ENCODE results near the gene OSBPL3.

Gene OSBPL3

GRCh38 chr7:24828891-24829661 is 150.9 kb downstream of the OSBPL3 start:
- no peak for TF ChIP-seq CTCF (conservative IDR thresholded peaks at IDR 0.05; ENCODE audit: low read depth, low read length)
- no peak overlapping the region for H3K4me3 ChIP-seq (ENCODE audit: low read length)
- no peak for DNase-seq (ENCODE audit: low read depth)

GRCh38 chr7:24827589-24827988 is 152.4 kb downstream of the OSBPL3 start:
- no peak for TF ChIP-seq CTCF (conservative IDR thresholded peaks at IDR 0.05; ENCODE audit: low read depth, low read length)
- DNase-seq (ENCODE audit: low read depth) = no peak
- H3K4me3 ChIP-seq (ENCODE audit: low read length) = no peak overlapping the region

GRCh38 chr7:24827027-24827426 is 153.0 kb downstream of the OSBPL3 start:
- DNase-seq (ENCODE audit: low read depth) = no peak
- H3K4me3 ChIP-seq (ENCODE audit: low read length) = no peak overlapping the region
- TF ChIP-seq CTCF (conservative IDR thresholded peaks at IDR 0.05; ENCODE audit: low read depth, low read length) = no peak

- DNase-seq (ENCODE audit: low read depth) = no peak
- TF ChIP-seq CTCF (conservative IDR thresholded peaks at IDR 0.05; ENCODE audit: low read depth, low read length) = no peak
Measured at GRCh38 chr7:24826662-24827020, 153.3 kb downstream of the OSBPL3 start.

GRCh38 chr7:24825931-24826661 is 153.9 kb downstream of the OSBPL3 start:
- no peak for TF ChIP-seq CTCF (conservative IDR thresholded peaks at IDR 0.05; ENCODE audit: low read depth, low read length)
- H3K4me3 ChIP-seq (ENCODE audit: low read length) = no peak overlapping the region
- DNase-seq (ENCODE audit: low read depth) = peak; percentile 58

More at GRCh38 chr7:24826662-24827020, 153.3 kb downstream of the OSBPL3 start:
- no peak overlapping the region for H3K4me3 ChIP-seq (ENCODE audit: low read length)

GRCh38 chr7:24825381-24825794 is 154.6 kb downstream of the OSBPL3 start:
- DNase-seq (ENCODE audit: low read depth) = no peak
- TF ChIP-seq CTCF (conservative IDR thresholded peaks at IDR 0.05; ENCODE audit: low read depth, low read length) = no peak
- no peak overlapping the region for H3K4me3 ChIP-seq (ENCODE audit: low read length)

- H3K4me3 ChIP-seq (ENCODE audit: low read length) = no peak overlapping the region
- TF ChIP-seq CTCF (conservative IDR thresholded peaks at IDR 0.05; ENCODE audit: low read depth, low read length) = no peak
- DNase-seq (ENCODE audit: low read depth) = no peak
Measured at GRCh38 chr7:24824896-24825295, 155.1 kb downstream of the OSBPL3 start.

Data from retinal pigment epithelial cell (primary cell).